ENCODE results near the gene VEPH1. TPM values are rescaled to one million over a fixed set of nuclear protein-coding genes. Genes with fewer than 3 reads are reported as not detected.

VEPH1 gene
- total RNA-seq, 1 experiment from 2014 or later, result 2.4 TPM

GRCh38 chr3:157219215-157219614, 284.0 kb downstream of the VEPH1 start:
- no peak for DNase-seq (ENCODE audit: unreplicated experiment)
- no peak overlapping the region for H3K4me3 Mint-ChIP-seq (ENCODE audit: unreplicated experiment)
- CTCF ChIA-PET, result interaction anchor here (0.6 to 1.3 kb wide), 3 partner anchors 12 to 274 kb away, joined by 3 to 4 read pairs (median 3); no protein-coding TSS in a partner anchor
- no peaks in the 10 kb centered on the region for H3K36me3 Mint-ChIP-seq (ENCODE audit: insufficient read depth, unreplicated experiment)
- no peaks in the 10 kb centered on the region for H3K27me3 Mint-ChIP-seq (ENCODE audit: insufficient read depth, unreplicated experiment)
- TF ChIP-seq CTCF (IDR thresholded peaks at IDR 0.05; ENCODE audit: unreplicated experiment), result no peak
- no peaks in the 10 kb centered on the region for H3K4me1 Mint-ChIP-seq (ENCODE audit: insufficient read depth, unreplicated experiment)
- no peak overlapping the region for H3K27ac Mint-ChIP-seq (ENCODE audit: low read depth, unreplicated experiment)
- intact Hi-C loops (cut with micrococcal nuclease), result no loop called here
- no peaks in the 10 kb centered on the region for H3K9me3 Mint-ChIP-seq (ENCODE audit: unreplicated experiment)
- no TSS peak for BruUV-seq (replicated peaks)
- POLR2A ChIA-PET, result interaction anchor here (1.0 kb wide), 1 partner anchor 29 kb away, joined by 3 read pairs; no protein-coding TSS in a partner anchor

Other genes starting within 250 kb of the VEPH1 start
- gene PTX3, start 66.6 kb downstream of the VEPH1 start, total RNA-seq (2022), result 159 and 217 TPM in 2 replicates